G401 (cell line): ENCODE measurements around the gene NPNT. TPM values are rescaled to one million over a fixed set of nuclear protein-coding genes. Genes with fewer than 3 reads are reported as not detected.

ENCODE experiments used
- DNase-seq: peaks from one replicate; pipeline ENCODE4 v3.0.0-alpha.2; 2015; ENCODE audit warnings: low spot score
- in situ Hi-C: cut with HindIII; loops from 2 replicates; pipeline ENCODE4 v1.10.0; 2016; ENCODE audit warnings: low sequenced_read_pairs, mixed read lengths
- total RNA-seq: library from RNA; depleted of rRNA; stranded (reverse); fragments of >200 nt; shearing (Covaris generic); gene quantifications from 2 replicates; pipeline ENCODE4 v1.2.3, GENCODE V29; 2014

The NPNT gene
- total RNA-seq, 1 experiment from 2014 or later = not detected

DNA sequence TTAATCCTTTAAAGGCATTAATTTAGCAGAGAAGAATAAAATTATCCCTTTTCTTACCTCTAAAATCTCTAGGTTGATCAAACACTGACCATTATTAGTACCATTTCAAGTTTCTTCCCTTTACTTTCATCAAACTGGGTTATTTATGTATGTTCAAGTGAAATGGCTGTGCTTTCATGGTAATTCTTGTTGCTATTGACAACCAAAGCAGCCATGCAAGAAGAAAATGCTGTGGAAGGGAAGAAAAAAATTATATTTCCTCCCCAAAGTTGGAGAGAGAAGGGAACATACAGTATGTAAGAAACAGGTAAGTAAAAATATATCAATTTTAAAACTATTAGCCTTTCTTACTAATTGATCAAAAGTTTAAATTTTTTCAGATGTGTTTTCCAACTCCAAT is 16.2 kb downstream of the NPNT start:
- in situ Hi-C loops = no loop called here

GRCh38 chr4:105912633-105913032 is 17.4 kb downstream of the NPNT start:
- DNase-seq = no peak
- in situ Hi-C loops = no loop called here

More for the DNA sequence above, 16.2 kb downstream of the NPNT start:
- no peak for DNase-seq

DNA sequence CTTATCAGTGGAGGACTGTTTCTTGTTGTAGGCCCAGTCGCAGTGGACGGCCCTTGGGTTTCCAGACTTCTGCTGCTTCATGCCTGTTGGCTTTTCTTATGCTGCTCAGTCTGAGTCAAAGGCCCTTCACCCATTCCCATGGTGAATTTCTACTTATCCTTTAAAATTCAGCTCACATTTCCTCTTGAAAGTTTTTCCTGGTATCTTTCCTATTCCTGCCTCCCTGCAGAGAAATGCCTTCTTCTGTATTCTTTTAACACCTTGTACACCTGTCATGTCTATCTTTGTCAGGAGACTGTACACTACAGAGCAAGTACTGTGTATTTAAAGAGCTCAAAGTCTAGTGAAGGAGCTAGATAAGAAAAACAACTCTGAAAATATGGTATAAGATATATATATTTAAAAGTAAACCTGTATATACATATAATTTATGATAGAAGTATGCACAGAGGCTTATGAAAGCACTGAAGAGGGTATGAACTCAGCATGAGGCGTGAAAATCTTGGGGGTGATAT is 22.0 kb downstream of the NPNT start:
- DNase-seq = no peak
- in situ Hi-C loops = no loop called here

- in situ Hi-C loops = no loop called here
These were observed 26.0 kb downstream of the NPNT start for GRCh38 chr4:105921301-105921700.

DNA sequence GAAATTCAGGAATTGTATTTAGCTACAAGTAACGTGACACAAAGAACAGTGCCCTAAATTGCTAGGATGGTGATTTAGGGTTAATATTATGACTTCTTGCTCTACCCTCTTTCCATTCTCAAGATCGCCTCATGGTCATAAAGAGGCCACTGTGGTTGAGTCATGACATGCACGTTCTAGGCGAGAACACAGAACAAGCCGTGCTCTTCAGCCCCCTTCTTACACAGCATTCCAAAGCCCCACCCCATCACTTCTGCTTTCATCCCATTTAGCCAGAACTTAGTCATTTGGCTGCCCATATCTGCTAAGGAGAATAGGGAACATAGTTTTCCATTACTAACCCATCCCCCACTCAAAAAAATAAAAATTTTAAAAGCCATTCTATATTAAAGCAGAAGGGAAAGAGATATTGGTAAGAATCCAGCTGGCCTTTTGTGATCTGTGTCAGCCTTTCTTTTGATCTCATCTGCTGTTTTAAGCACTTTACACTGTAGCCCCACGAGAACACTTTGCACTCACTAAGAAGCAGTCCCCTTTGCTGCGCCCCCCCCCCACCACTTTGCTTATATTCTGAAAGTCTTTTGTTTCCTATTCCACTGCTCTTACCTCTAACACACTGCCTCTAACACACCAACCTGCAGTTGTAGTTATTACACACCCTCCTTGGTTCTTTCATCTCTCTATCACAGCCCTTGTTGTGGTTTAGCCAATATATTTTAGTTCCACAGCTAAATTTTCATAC is 28.4 kb downstream of the NPNT start:
- in situ Hi-C loops = no loop called here
- DNase-seq = no peak

More at GRCh38 chr4:105921301-105921700, 26.0 kb downstream of the NPNT start:
- DNase-seq = no peak

- in situ Hi-C loops = no loop called here
- no peak for DNase-seq
These were observed 29.1 kb downstream of the NPNT start for GRCh38 chr4:105924341-105924740.

DNA sequence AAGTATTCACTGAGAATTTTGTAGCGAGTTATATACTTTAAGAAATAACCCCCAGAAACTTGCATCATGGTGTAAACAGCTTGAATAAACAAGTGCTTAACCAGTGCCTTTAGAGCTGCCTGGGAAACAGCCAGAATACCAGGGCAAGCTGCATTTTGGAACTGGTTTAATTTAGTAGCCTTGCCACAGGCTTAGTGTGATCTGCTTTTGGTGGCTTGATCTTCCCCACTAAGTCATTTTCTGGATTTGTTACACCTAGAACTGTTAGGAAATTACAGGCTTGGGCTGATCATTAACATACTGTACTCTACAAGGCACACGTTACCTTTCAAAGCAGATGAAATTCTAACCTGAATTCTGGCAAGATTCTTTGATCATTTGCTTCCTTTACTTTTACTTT is 35.4 kb downstream of the NPNT start:
- in situ Hi-C loops = no loop called here

GRCh38 chr4:105933083-105933482 is 37.8 kb downstream of the NPNT start:
- in situ Hi-C loops = no loop called here
- DNase-seq = no peak

More for the DNA sequence above, 35.4 kb downstream of the NPNT start:
- no peak for DNase-seq

DNA sequence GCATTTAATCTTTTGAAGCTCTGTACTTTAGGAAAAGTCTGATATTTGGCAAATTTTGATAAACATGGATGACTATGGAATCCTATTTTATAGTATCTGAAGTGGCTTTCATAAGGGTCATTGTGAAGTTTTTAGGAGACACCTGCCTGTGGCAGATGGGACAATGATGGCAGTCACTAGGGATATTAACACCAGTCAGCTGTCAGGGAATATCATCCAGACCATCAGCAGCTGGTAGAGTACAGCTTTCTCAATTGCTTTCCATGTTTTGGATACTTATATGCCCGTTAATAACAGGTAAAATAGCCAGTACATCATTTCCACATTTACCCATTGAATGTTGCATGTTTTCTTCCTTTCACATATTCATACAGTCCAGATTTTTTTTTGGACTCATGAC is 39.1 kb downstream of the NPNT start:
- no peak for DNase-seq
- in situ Hi-C loops = no loop called here

GRCh38 chr4:105936901-105937300 is 41.6 kb downstream of the NPNT start:
- in situ Hi-C loops = no loop called here
- DNase-seq = no peak

DNA sequence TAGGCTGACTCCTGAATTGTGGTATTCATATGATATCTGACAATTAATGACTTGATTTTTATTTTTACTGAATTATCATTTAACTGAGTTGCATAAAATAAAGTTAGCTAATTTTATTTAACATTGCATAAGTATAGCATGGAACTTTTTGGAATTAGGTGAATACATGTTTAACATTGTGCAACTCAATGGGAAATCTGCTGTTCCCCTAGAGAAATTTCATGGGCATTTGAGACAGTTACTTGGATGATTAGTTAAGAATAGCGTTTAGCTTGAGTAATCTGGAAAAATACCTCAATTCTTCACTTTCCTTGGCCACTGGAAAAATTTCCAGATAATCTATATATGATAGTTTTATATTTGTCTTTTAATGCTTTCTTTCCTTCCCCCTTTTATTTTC is 42.5 kb downstream of the NPNT start:
- in situ Hi-C loops = no loop called here
- DNase-seq = no peak

DNA sequence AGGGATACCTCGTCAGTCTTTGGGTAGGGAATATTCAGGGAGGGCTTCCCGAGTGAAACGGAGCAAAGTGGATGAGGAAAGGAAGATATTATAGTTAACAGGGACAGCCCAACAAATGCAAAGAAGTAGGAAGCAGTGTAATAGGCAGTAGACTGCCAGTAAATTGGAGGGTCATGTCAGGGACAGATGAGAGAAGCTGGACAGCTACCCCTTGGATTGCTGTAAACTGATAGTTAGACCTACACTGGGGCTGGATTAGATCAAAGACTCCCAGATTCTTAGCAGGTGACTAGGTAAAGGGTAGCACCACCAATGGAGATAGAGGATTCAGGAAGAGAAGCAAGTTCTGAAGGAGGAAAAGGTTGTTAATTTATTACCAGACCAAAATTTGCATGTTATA is 48.0 kb downstream of the NPNT start:
- in situ Hi-C loops = no loop called here
- DNase-seq = no peak

DNA sequence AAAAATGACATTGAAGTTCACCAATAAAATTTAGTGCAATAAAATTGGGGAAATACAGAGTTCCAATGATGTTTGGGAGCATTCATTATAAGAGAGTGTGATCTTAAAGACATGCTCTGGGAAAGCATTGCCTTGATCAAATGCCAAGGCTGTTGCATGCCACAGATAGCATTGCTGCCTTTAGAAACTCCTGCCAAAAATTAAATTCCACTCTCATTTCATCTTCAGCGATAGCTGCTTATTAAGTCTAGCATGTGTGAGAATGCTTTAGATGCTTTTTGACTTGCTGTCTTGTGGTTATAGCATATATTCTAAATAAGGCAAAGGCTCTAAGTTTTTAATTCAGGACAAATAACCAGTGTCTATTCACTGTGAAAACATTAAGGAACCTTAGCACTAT is 49.3 kb downstream of the NPNT start:
- DNase-seq = no peak
- in situ Hi-C loops = no loop called here

- no peak for DNase-seq
- in situ Hi-C loops = no loop called here
These were observed 51.5 kb downstream of the NPNT start for GRCh38 chr4:105946771-105947170.

DNA sequence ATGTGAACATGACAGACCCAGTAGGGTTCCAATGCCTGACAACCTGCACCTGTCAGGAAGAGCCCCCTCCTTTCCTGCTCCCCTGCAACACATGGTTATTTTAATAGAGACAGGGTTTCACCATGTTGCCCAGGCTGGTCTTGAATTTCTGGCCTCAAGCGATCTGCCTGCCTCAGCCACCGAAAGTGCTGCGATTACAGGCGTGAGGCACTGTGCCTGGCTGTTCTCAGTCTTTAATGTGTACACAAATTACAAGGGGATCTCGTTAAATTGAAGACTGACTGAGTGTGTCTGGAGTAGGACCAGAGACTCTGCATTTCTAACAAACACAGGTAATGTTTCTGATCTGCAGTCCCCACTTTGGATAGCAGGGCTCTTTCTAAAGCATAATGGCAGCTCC is 55.4 kb downstream of the NPNT start:
- DNase-seq = no peak
- in situ Hi-C loops = no loop called here

GRCh38 chr4:105951198-105951597 is 55.9 kb downstream of the NPNT start:
- DNase-seq = no peak
- in situ Hi-C loops = no loop called here

- in situ Hi-C loops = no loop called here
- no peak for DNase-seq
These were observed 57.3 kb downstream of the NPNT start for GRCh38 chr4:105952591-105952990.

GRCh38 chr4:105956569-105956968 is 61.3 kb downstream of the NPNT start:
- in situ Hi-C loops = no loop called here
- no peak for DNase-seq

DNA sequence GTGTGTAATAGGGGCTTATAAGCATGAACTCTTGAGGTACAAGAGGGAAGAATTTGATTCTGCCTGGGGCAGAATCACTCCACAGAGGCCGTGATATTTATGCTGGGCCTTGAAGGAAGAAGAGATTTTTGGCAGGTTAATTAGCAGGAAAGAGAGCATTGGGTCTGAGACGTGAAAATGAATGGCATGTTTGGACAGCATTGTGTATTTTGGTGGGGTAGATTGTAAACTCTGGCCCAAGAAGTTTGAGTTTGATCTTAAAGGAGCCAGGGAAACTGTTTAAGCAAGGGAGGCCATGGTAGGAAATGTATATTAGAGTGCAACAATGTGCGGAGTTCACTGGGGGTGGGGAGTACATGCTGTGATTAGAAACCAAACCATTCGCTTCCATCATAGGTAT is 62.4 kb downstream of the NPNT start:
- DNase-seq = no peak
- in situ Hi-C loops = no loop called here

- in situ Hi-C loops = no loop called here
- DNase-seq = no peak
These were observed 68.5 kb downstream of the NPNT start for GRCh38 chr4:105963461-105964400.
